Left ventricle myocardium inferior (tissue), 1 donor: Measurements from ENCODE around the gene DEF6. TPM values are rescaled to one million over a fixed set of nuclear protein-coding genes. Genes with fewer than 3 reads are reported as not detected.
"Not testable (repeated sequence)": the region's sequence is repeated elsewhere in the genome, so short reads cannot be mapped to it uniquely, and the experiment has no call there.

Experiments used
- DNase-seq: peaks from one replicate; pipeline ENCODE4 v3.0.0-alpha.2; 2020
- H3K27ac ChIP-seq: fragments of 200-600 bp; replicated peaks from 2 replicates; pipeline ENCODE4 v1.8.0; 2021
- H3K27me3 ChIP-seq: fragments of 200-600 bp; 2 replicates; pipeline ENCODE4 v1.8.0; 2021; ENCODE audit warnings: low read depth
- H3K36me3 ChIP-seq: fragments of 200-600 bp; 2 replicates; pipeline ENCODE4 v1.8.0; 2021
- H3K4me1 ChIP-seq: fragments of 200-600 bp; 2 replicates; pipeline ENCODE4 v1.8.0; 2021
- H3K4me3 ChIP-seq: fragments of 200-600 bp; 2 replicates; pipeline ENCODE4 v1.8.0; 2021; ENCODE audit warnings: mild to moderate bottlenecking, moderate library complexity
- H3K9me3 ChIP-seq: fragments of 200-600 bp; replicated peaks from 2 replicates; pipeline ENCODE4 v1.8.0; 2021
- CTCF ChIP-seq: fragments of 200-600 bp; IDR thresholded peaks from 2 replicates; pipeline ENCODE4 v1.8.0; 2021; ENCODE audit warnings: antibody characterized with exemption, mild to moderate bottlenecking, borderline replicate concordance
- intact Hi-C: fragments of 100-400 bp; cut with micrococcal nuclease; formaldehyde crosslinking; loops from one replicate; pipeline ENCODE4 v1.11.0; 2022
- total RNA-seq: library from RNA; stranded (reverse); fragmentation: NEBNext Ultra II Directional; extraction: Animal tissue kit (Norgen Biotek cat#: 25700); gene quantifications from one replicate; pipeline ENCODE4 v1.2.1, GENCODE V29; 2021
- donor health status: DM: no; HTN: yes; CAD: no; lungs with severe emphysema.

The DEF6 gene
- total RNA-seq, 1 donor from 2014 or later, result 1.0 TPM

- DNase-seq, result no peak
- intact Hi-C loops, result no loop called here
- H3K4me1 ChIP-seq, result peaks cover 20% of the 10 kb centered on the region
- no peak for TF ChIP-seq CTCF
- H3K9me3 ChIP-seq, result no peaks in the 10 kb centered on the region
- H3K27me3 ChIP-seq, result no peaks in the 10 kb centered on the region
- H3K4me3 ChIP-seq, result no peak overlapping the region
- H3K36me3 ChIP-seq, result no peaks in the 10 kb centered on the region
- H3K27ac ChIP-seq, result no peak overlapping the region
These were observed 21.9 kb downstream of the DEF6 start for GRCh38 chr6:35319346-35320030.

- no peak for TF ChIP-seq CTCF
- no peaks in the 10 kb centered on the region for H3K9me3 ChIP-seq
- no peak overlapping the region for H3K4me3 ChIP-seq
- no peaks in the 10 kb centered on the region for H3K36me3 ChIP-seq
- no peak for DNase-seq
- H3K4me1 ChIP-seq, result peaks cover 20% of the 10 kb centered on the region
- intact Hi-C loops, result no loop called here
- no peaks in the 10 kb centered on the region for H3K27me3 ChIP-seq
- no peak overlapping the region for H3K27ac ChIP-seq
These were observed 22.4 kb downstream of the DEF6 start for GRCh38 chr6:35320031-35320410.

GRCh38 chr6:35321091-35321490 lies 23.5 kb downstream of the DEF6 start:
- H3K27ac ChIP-seq, result no peak overlapping the region
- H3K27me3 ChIP-seq, result no peaks in the 10 kb centered on the region
- H3K9me3 ChIP-seq, result no peaks in the 10 kb centered on the region
- no peak for TF ChIP-seq CTCF
- intact Hi-C loops, result no loop called here
- H3K4me1 ChIP-seq, result peaks cover 20% of the 10 kb centered on the region
- H3K4me3 ChIP-seq, result no peak overlapping the region
- no peaks in the 10 kb centered on the region for H3K36me3 ChIP-seq
- DNase-seq, result no peak

- no peak overlapping the region for H3K4me3 ChIP-seq
- intact Hi-C loops, result no loop called here
- H3K27me3 ChIP-seq, result peaks cover 5% of the 10 kb centered on the region
- H3K36me3 ChIP-seq, result no peaks in the 10 kb centered on the region
- no peak overlapping the region for H3K27ac ChIP-seq
- no peaks in the 10 kb centered on the region for H3K9me3 ChIP-seq
- DNase-seq, result peak; percentile 51
- peak; percentile 68 for TF ChIP-seq CTCF
- H3K4me1 ChIP-seq, result no peaks in the 10 kb centered on the region
These were observed 29.9 kb downstream of the DEF6 start for GRCh38 chr6:35327349-35328027.

- no peak for TF ChIP-seq CTCF
- no peak for DNase-seq
- intact Hi-C loops, result no loop called here
- Histone ChIP-seq H3K36me3 (no peaks in the 10 kb centered on the region), H3K4me3 (no peak overlapping the region), H3K4me1 (no peaks in the 10 kb centered on the region), H3K9me3 (no peaks in the 10 kb centered on the region), H3K27me3 (peaks cover 5% of the 10 kb centered on the region), H3K27ac (no peak overlapping the region)
These were observed 30.6 kb downstream of the DEF6 start for GRCh38 chr6:35328108-35328723.

- H3K4me1 ChIP-seq, intact Hi-C loops, H3K36me3 ChIP-seq, H3K4me3 ChIP-seq, DNase-seq, H3K27me3 ChIP-seq, H3K9me3 ChIP-seq, H3K27ac ChIP-seq: not testable (repeated sequence)
These were observed 31.3 kb downstream of the DEF6 start for GRCh38 chr6:35328965-35329364.
